Activated CD4-positive, alpha-beta memory T cell treated with anti-CD3 and anti-CD28 coated beads, Interleukin-2, amount 10 ng/mL, durations not matched to agents 7 days and 5 days (primary cell): ENCODE measurements around the gene XPO6. TPM values are rescaled to one million over a fixed set of nuclear protein-coding genes. Genes with fewer than 3 reads are reported as not detected.
A peak's percentile ranks its signal among the peaks of the same experiment; 100 is the strongest.

Experiments used
- CTCF ChIA-PET: fragments of 350-600 bp; sonication (Branson Sonifier 250); formaldehyde crosslinking; loops from one replicate; lab custom pipeline; 2021; ENCODE audit warnings: antibody characterized with exemption, inconsistent platforms; lab: Charles Lee
- POLR2A ChIA-PET: fragments of 350-600 bp; sonication (Branson Sonifier 250); formaldehyde crosslinking; loops from one replicate; lab custom pipeline; 2021; ENCODE audit warnings: antibody characterized with exemption; lab: Charles Lee
- DNase-seq: peaks from one replicate; pipeline ENCODE4 v3.0.0-alpha.2; 2020
- H3K27ac Mint-ChIP-seq: one replicate; pipeline ENCODE4 v1.8.0; 2021; ENCODE audit warnings: mild to moderate bottlenecking, mixed read lengths
- H3K27me3 Mint-ChIP-seq: one replicate; pipeline ENCODE4 v1.8.0; 2021; ENCODE audit warnings: mixed read lengths
- H3K36me3 Mint-ChIP-seq: one replicate; pipeline ENCODE4 v1.8.0; 2021; ENCODE audit warnings: low read depth, mixed read lengths
- H3K4me1 Mint-ChIP-seq: one replicate; pipeline ENCODE4 v1.8.0; 2021; ENCODE audit warnings: mixed read lengths
- H3K4me3 Mint-ChIP-seq: one replicate; pipeline ENCODE4 v1.8.0; 2021; ENCODE audit warnings: mild to moderate bottlenecking, mixed read lengths
- H3K9me3 Mint-ChIP-seq: one replicate; pipeline ENCODE4 v1.8.0; 2021; ENCODE audit warnings: mixed read lengths
- total RNA-seq, 2 experiments: library from RNA; stranded (reverse); gene quantifications; one replicate each; pipeline ENCODE4 v1.2.3, GENCODE V29; 2021

The XPO6 gene
- total RNA-seq, 2 experiments from 2014 or later = 218 to 223 TPM

DNA sequence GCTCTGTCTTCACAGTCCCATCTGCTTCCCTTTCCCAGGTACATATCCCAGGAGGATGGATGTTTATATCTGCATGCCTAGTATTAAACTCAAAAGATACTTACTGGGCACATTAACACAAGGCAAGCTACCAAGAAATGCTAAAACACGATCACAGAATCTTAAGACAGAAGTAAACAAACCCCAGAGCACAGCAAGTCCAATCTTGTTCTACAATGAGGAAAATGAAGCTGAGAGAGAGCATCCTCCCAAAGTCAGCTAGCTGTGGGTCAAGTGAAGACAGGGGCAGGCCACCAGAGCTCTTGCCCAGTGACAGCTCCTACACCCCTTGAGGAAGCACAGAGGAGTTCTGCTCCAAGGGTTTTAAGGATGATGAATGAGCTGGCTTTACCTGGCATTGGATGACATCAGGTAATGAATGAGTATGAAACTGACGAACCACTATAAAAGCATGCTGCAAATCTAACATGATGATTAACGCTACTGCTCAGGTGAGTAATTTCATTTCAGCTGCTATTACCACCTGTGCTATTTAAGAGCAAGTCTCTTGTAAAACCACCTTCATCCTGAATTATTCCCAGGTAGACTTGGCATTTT is 20.3 kb downstream of the XPO6 start:
- POLR2A ChIA-PET = interaction anchor here (0.9 to 11.1 kb wide), 4 partner anchors 10 to 55 kb away, joined by 4 to 208 read pairs (median 34); partner anchors contain the start of gene XPO6
- Mint-ChIP-seq H3K9me3 (no peaks in the 10 kb centered on the region), H3K4me3 (no peak overlapping the region), H3K4me1 (peaks cover 92% of the 10 kb centered on the region), H3K27me3 (no peaks in the 10 kb centered on the region), H3K27ac (peak overlapping the region; percentile 44), H3K36me3 (peaks cover 52% of the 10 kb centered on the region)
- no peak for DNase-seq
- CTCF ChIA-PET = interaction anchor here (1.0 to 2.3 kb wide), 5 partner anchors 9 to 51 kb away, joined by 3 to 5 read pairs (median 5); partner anchors contain the start of gene XPO6

DNA sequence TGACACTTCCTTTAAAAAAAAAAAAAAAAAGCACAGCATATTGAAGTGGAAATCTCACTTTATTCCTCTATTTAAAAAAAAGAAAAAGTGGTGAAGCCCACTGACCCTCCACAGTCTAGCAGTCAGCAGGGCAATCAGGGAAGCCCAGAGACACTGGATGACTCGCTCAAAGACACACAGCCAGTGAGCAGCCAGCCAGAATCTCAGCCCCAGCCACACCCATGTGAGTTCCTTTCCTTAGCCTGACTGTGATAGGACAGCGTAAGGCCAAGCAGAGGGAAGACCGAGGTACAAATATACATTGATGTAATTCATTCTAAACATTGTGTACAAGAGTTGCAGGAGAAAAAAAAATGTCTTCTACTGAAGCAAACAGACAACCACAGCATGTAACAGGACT is 22.5 kb downstream of the XPO6 start:
- Mint-ChIP-seq H3K27me3 (no peaks in the 10 kb centered on the region), H3K27ac (peak overlapping the region; percentile 83), H3K4me3 (peak overlapping the region; percentile 58), H3K9me3 (peaks cover 4% of the 10 kb centered on the region), H3K4me1 (peaks cover 87% of the 10 kb centered on the region), H3K36me3 (peaks cover 47% of the 10 kb centered on the region)
- POLR2A ChIA-PET = interaction anchor here (2.3 to 11.1 kb wide), 3 partner anchors 8 to 48 kb away, joined by 9 to 208 read pairs (median 56); partner anchors contain the start of gene XPO6
- DNase-seq = peak; percentile 64
- CTCF ChIA-PET = interaction anchor here (1.2 to 1.4 kb wide), 5 partner anchors 13 to 48 kb away, joined by 3 to 5 read pairs (median 5); no protein-coding TSS in a partner anchor

DNA sequence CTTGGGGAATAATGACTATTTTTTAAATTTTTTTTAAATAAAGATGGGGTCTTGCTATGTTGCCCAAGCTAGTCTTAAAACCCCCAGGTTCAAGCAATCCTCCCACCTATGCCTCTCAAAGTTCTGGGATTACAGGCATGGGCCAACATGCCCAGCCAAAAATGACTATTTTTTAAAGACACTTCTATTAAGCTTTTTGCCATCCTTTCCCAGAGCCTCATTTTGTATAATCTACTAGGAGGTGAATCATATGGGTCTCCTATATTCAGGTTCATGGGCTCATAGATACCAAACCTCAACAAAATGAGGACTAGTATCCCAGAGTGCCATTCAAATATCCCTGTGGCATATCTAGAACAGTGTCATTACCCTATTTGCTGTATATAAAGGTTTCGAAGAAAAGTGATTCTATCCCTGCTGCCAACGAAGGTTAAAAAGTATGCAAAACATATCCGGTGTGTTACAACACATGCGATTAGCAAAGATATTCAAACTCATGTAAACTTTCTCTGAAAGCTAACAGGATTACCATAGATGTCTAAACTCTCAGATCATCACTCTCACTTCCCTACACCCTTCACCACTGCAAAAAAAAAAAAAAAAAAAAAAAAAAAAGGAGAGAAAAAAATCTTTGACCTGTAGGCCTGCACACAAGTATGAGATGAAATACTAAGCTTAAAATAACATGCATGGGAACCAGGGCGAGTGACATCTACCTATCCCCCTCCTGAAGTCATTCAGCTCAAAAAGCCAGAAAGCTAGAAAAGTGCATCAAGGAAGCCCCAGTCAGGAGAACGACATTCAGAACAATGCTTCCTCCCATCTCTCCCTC is 23.5 kb downstream of the XPO6 start:
- POLR2A ChIA-PET = interaction anchor here (1.1 to 11.1 kb wide), 8 partner anchors 9 to 47 kb away, joined by 3 to 208 read pairs (median 6); partner anchors contain the start of gene XPO6
- Mint-ChIP-seq H3K4me3 (peak overlapping the region; percentile 58), H3K27ac (peak overlapping the region; percentile 83), H3K36me3 (peaks cover 49% of the 10 kb centered on the region), H3K9me3 (peaks cover 4% of the 10 kb centered on the region), H3K27me3 (no peaks in the 10 kb centered on the region), H3K4me1 (peaks cover 87% of the 10 kb centered on the region)
- no peak for DNase-seq
- CTCF ChIA-PET = interaction anchor here (0.7 to 1.4 kb wide), 7 partner anchors 14 to 1026 kb away, joined by 3 to 5 read pairs (median 4); no protein-coding TSS in a partner anchor

DNA sequence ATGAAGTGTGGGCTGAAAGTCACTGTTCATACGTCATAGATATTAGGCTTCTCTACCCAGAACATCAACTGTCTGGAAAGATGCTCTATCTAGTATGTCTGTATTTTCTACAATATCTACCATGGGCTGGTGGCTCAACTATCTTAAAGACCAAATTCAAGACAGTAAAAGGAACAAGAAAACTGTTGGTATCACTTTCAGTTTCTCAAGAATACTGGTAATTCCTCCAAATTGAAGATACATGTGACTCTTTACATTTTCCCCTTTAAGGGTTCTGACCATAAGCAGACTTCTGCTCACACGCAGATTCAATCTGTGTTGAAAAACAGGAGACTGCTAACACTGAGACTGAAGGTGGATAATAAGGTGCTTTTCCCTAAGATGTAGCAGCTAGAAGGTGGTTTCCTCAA is 24.2 kb downstream of the XPO6 start:
- no peak for DNase-seq
- Mint-ChIP-seq H3K27ac (peak overlapping the region; percentile 83), H3K27me3 (no peaks in the 10 kb centered on the region), H3K4me1 (peaks cover 87% of the 10 kb centered on the region), H3K9me3 (peaks cover 4% of the 10 kb centered on the region), H3K36me3 (peaks cover 50% of the 10 kb centered on the region), H3K4me3 (peak overlapping the region; percentile 36)
- CTCF ChIA-PET = interaction anchor here (1.3 to 2.8 kb wide), 3 partner anchors 23 to 51 kb away, joined by 3 to 26 read pairs (median 5); partner anchors contain the start of gene XPO6
- POLR2A ChIA-PET = interaction anchor here (1.1 to 11.1 kb wide), 7 partner anchors 9 to 46 kb away, joined by 3 to 208 read pairs (median 9); partner anchors contain the start of gene XPO6

DNA sequence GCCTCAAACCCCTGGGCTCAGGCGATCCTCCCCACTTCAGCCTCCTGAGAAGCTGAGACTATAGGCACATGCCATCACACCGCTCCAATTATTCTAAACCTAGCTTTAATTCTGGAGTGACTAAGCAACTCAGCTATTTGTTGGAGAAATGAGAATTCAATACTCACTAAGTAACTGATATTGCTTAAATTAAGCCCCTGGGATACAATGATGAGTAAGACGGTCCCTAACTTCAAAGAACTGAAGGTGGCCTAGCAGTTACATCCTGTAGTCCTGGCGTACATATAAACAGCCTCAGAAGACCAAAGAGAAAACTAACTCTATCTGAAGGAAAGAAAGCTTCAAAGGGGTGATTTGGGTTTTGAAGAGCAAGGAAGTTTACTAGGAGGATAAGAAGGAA is 25.0 kb downstream of the XPO6 start:
- Mint-ChIP-seq H3K4me1 (peaks cover 90% of the 10 kb centered on the region), H3K36me3 (peaks cover 53% of the 10 kb centered on the region), H3K27me3 (no peaks in the 10 kb centered on the region), H3K27ac (peak overlapping the region; percentile 83), H3K9me3 (peaks cover 4% of the 10 kb centered on the region), H3K4me3 (peak overlapping the region; percentile 36)
- CTCF ChIA-PET = interaction anchor here (0.6 to 2.8 kb wide), 4 partner anchors 16 to 46 kb away, joined by 3 to 26 read pairs (median 4); partner anchors contain the start of gene XPO6
- DNase-seq = no peak
- POLR2A ChIA-PET = interaction anchor here (0.6 to 11.1 kb wide), 7 partner anchors 9 to 307 kb away, joined by 3 to 208 read pairs (median 9); partner anchors contain the start of gene XPO6

DNA sequence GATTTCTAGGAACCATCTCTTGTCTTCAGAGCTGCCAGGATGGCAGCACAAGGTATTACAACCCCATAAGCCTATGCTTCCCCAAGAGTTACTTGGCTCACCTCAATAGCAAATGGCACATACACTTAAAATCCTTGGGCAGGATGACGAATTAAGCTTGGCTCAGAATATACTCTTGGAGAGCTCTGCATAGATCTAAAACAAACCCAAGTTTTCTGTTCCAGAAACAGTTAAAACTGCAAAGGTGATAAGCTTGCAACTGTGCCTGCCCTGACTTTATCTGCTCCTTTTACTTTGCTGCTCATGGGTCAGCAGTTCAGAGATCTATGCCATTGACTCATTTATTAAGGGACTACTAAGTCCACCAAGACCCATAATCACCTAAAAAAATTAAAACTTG is 26.1 kb downstream of the XPO6 start:
- Mint-ChIP-seq H3K9me3 (peaks cover 4% of the 10 kb centered on the region), H3K4me1 (peaks cover 92% of the 10 kb centered on the region), H3K36me3 (peaks cover 56% of the 10 kb centered on the region), H3K27me3 (no peaks in the 10 kb centered on the region), H3K27ac (peak overlapping the region; percentile 83), H3K4me3 (no peak overlapping the region)
- DNase-seq = no peak
- POLR2A ChIA-PET = interaction anchor here (0.9 to 11.1 kb wide), 4 partner anchors 8 to 44 kb away, joined by 3 to 208 read pairs (median 32); partner anchors contain the start of gene XPO6
- CTCF ChIA-PET = interaction anchor here (0.9 to 2.8 kb wide), 3 partner anchors 8 to 49 kb away, joined by 3 to 26 read pairs (median 3); partner anchors contain the start of gene XPO6

DNA sequence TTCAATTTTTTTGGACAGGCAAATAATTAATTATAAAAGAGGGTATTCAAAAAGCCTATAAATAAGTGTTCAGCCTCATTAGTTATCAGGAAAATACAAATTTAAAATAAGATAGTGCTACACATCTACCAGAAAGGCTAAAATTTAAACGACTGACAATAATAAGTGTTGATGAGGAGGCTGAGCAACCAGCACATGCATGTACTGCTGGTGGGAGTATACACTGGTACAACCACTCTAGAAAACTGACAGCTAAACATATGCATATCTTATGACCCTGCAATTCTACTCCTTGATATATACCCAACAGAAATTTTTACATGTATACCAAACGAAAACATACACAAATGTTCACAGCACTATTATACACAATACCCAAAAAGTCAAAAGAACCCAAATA is 27.1 kb downstream of the XPO6 start:
- H3K36me3 Mint-ChIP-seq = peaks cover 59% of the 10 kb centered on the region
- CTCF ChIA-PET = no interaction called here
- H3K4me3 Mint-ChIP-seq = no peak overlapping the region
- H3K27ac Mint-ChIP-seq = no peak overlapping the region
- POLR2A ChIA-PET = interaction anchor here (4.8 to 11.1 kb wide), 2 partner anchors 26 to 43 kb away, joined by 56 to 208 read pairs; partner anchors contain the start of gene XPO6
- H3K9me3 Mint-ChIP-seq = peaks cover 4% of the 10 kb centered on the region
- H3K27me3 Mint-ChIP-seq = no peaks in the 10 kb centered on the region
- DNase-seq = no peak
- H3K4me1 Mint-ChIP-seq = peaks cover 89% of the 10 kb centered on the region

DNA sequence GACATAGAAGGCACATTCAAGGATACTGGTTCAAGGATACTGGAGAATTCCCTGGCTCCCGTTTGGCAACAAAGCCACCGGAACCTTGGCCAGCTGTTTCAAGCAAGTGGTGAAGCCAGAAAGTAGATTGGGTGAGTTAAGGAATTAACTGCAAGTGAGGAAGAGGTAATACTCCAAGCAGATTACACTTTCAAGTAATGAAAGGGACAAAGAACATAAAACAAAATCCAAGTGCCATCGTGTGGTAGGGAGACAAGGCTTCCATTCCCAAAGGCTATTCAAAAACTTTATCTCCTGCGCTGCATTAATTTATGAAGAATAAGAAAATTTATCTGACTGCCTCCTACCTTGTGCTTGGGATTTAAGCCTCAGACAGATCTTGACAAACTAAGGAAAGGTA is 27.8 kb downstream of the XPO6 start:
- Mint-ChIP-seq H3K36me3 (peaks cover 61% of the 10 kb centered on the region), H3K9me3 (peaks cover 4% of the 10 kb centered on the region), H3K4me1 (peaks cover 86% of the 10 kb centered on the region), H3K27me3 (no peaks in the 10 kb centered on the region), H3K27ac (peak overlapping the region; percentile 16), H3K4me3 (no peak overlapping the region)
- ChIA-PET POLR2A (interaction anchor here (2.1 kb wide), 1 partner anchor 26 kb away, joined by 11 read pairs; no protein-coding TSS in a partner anchor), CTCF (interaction anchor here (1.2 kb wide), 1 partner anchor 18 kb away, joined by 3 read pairs; no protein-coding TSS in a partner anchor)
- DNase-seq = no peak

DNA sequence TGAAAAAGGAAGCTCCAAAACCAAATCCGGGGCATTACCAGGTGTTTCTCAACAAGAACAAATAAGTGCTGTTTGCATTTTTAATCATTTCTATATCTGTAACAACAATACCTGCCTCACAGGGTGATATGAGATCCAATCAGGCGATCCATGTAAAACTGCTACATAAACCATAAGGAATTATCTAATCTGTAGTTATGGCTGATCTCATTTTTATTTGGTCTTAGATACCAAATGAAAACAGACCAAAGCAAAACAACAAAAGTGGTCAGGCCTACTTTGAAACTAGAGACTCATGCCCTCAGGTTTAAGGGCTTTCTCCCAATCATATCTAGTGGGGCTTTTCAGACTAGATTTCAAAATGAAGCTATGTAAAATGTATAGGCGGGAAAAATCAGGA is 28.3 kb downstream of the XPO6 start:
- Mint-ChIP-seq H3K9me3 (peaks cover 4% of the 10 kb centered on the region), H3K4me1 (peaks cover 82% of the 10 kb centered on the region), H3K27ac (peak overlapping the region; percentile 16), H3K4me3 (no peak overlapping the region), H3K36me3 (peaks cover 57% of the 10 kb centered on the region), H3K27me3 (no peaks in the 10 kb centered on the region)
- DNase-seq = no peak
- ChIA-PET POLR2A (interaction anchor here (2.1 kb wide), 1 partner anchor 27 kb away, joined by 11 read pairs; no protein-coding TSS in a partner anchor), CTCF (interaction anchor here (0.9 to 1.5 kb wide), 4 partner anchors 8 to 31 kb away, joined by 3 to 4 read pairs (median 3); no protein-coding TSS in a partner anchor)

DNA sequence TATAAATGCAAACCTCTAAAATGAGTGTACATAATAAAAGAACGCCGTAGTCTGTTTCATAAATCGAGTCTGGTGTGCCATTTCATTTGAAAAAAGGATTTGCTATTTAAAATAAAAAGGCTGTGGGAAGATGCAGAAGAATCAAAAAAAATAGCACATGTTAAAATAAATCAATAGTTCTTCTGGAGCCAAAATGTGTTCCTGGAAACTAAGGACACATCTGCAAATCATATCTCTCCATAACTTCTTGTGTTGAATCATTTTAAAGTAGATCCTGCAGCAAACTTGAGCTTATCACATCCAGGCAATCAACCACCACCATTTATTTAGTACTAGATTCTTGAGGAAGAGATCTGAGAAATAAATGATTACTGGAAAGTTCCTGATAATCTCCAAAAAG is 29.0 kb downstream of the XPO6 start:
- Mint-ChIP-seq H3K27ac (peak overlapping the region; percentile 73), H3K4me1 (peaks cover 77% of the 10 kb centered on the region), H3K36me3 (peaks cover 59% of the 10 kb centered on the region), H3K27me3 (no peaks in the 10 kb centered on the region), H3K4me3 (no peak overlapping the region), H3K9me3 (peaks cover 4% of the 10 kb centered on the region)
- POLR2A ChIA-PET = interaction anchor here (1.0 to 2.1 kb wide), 2 partner anchors 27 to 28 kb away, joined by 3 to 11 read pairs; no protein-coding TSS in a partner anchor
- DNase-seq = no peak
- CTCF ChIA-PET = interaction anchor here (0.9 to 1.8 kb wide), 4 partner anchors 9 to 35 kb away, joined by 3 to 4 read pairs (median 4); no protein-coding TSS in a partner anchor

DNA sequence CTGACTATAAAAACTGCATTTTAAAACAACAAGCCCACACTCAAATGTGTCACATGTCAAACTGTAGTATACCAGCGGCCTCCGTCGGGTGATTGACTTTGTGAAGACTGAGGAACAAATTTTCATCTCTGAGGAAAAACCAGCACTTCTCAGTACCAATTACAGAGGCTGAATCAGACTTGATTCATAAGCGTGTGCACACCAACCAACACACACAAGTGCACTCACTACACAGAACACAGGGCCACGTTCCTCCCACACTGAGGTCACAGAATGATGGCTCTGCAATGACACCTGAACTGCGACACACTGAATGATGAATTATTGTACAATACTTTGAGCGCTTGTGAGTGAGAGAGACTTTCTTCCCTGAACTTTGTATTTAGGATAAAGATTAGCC is 29.6 kb downstream of the XPO6 start:
- H3K9me3 Mint-ChIP-seq = peaks cover 4% of the 10 kb centered on the region
- DNase-seq = no peak
- peak overlapping the region; percentile 73 for H3K27ac Mint-ChIP-seq
- ChIA-PET CTCF (interaction anchor here (1.5 to 1.8 kb wide), 2 partner anchors 32 to 36 kb away, joined by 4 read pairs; no protein-coding TSS in a partner anchor), POLR2A (interaction anchor here (1.0 to 2.1 kb wide), 4 partner anchors 9 to 28 kb away, joined by 3 to 11 read pairs (median 6); no protein-coding TSS in a partner anchor)
- H3K27me3 Mint-ChIP-seq = no peaks in the 10 kb centered on the region
- H3K4me1 Mint-ChIP-seq = peaks cover 73% of the 10 kb centered on the region
- H3K4me3 Mint-ChIP-seq = no peak overlapping the region
- H3K36me3 Mint-ChIP-seq = peaks cover 60% of the 10 kb centered on the region
